HEK293 (cell line): ENCODE measurements around the gene FNDC8.
A peak's percentile ranks its signal among the peaks of the same experiment; 100 is the strongest.
"Not testable (repeated sequence)": the region's sequence is repeated elsewhere in the genome, so short reads cannot be mapped to it uniquely, and the experiment has no call there.

ENCODE experiments used
- CTCF ChIA-PET: fragments of 350-600 bp; formaldehyde crosslinking; extraction: SDS; loops from one replicate; lab custom pipeline; 2021; ENCODE audit warnings: antibody characterized with exemption; lab: Yijun Ruan, JAX
- POLR2A ChIA-PET: fragments of 300-600 bp; formaldehyde crosslinking; extraction: SDS; loops from one replicate; lab custom pipeline; 2020; ENCODE audit warnings: antibody characterized with exemption, inconsistent platforms; lab: Yijun Ruan, JAX
- H3K27ac ChIP-seq: fragments of 200-500 bp; sonication (Bioruptor generic); 2 replicates; pipeline ENCODE4 v1.5.1; 2014; ENCODE audit warnings: low read depth, low read length, control low read depth, inconsistent platforms; ENCODE audit errors: extremely low read depth
- H3K36me3 ChIP-seq, 2 experiments: fragments of 200-500 bp in 1 of 2; sonication (Bioruptor generic) in 1 of 2; 1 replicate in 1 of 2; 2 replicates in 1 of 2; pipeline ENCODE4 v1.5.1; 2014 to 2017; ENCODE audit warnings: inconsistent platforms in 2 of 2, low read length in 2 of 2; ENCODE audit not compliant: control insufficient read depth in 2 of 2, insufficient read depth in 1 of 2
- H3K4me1 ChIP-seq: fragments of 200-500 bp; sonication (Bioruptor generic); 2 replicates; pipeline ENCODE4 v1.5.1; 2014; ENCODE audit warnings: mild to moderate bottlenecking, low read length, inconsistent platforms; ENCODE audit not compliant: control insufficient read depth, insufficient read depth
- H3K4me3 ChIP-seq: 2 replicates; pipeline ENCODE4 v1.5.1; 2011; ENCODE audit warnings: low read depth, mild to moderate bottlenecking, control low read depth, low read length, moderate library complexity
- H3K9me3 ChIP-seq: fragments of 200-500 bp; sonication (Bioruptor generic); 2 replicates; pipeline ENCODE4 v1.5.1; 2014; ENCODE audit warnings: low read depth, low read length, inconsistent platforms; ENCODE audit not compliant: control insufficient read depth, insufficient read depth
- CTCF ChIP-seq: fragments of 450-650 bp; formaldehyde crosslinking; IDR thresholded peaks from 2 replicates; pipeline ENCODE4 v1.5.1; 2016; ENCODE audit warnings: missing biosample characterization, missing genetic modification characterization
- SP2 ChIP-seq: fragments of 450-650 bp; formaldehyde crosslinking; IDR thresholded peaks from 2 replicates; pipeline ENCODE4 v1.5.1; 2016; ENCODE audit warnings: missing biosample characterization, missing genetic modification characterization
- ZNF518A ChIP-seq: fragments of 450-650 bp; formaldehyde crosslinking; conservative IDR thresholded peaks from 2 replicates; pipeline ENCODE4 v1.5.1; 2016; ENCODE audit warnings: low read depth, missing biosample characterization, missing genetic modification characterization
- ZNF529 ChIP-seq: fragments of 450-650 bp; formaldehyde crosslinking; IDR thresholded peaks from 2 replicates; pipeline ENCODE4 v1.5.1; 2017; ENCODE audit warnings: missing genetic modification characterization, missing biosample characterization; ENCODE audit not compliant: insufficient replicate concordance
- ZNF544 ChIP-seq: fragments of 450-650 bp; formaldehyde crosslinking; IDR thresholded peaks from 2 replicates; pipeline ENCODE4 v1.5.0; 2017; ENCODE audit warnings: missing biosample characterization, missing genetic modification characterization
- ZNF768 ChIP-seq: fragments of 450-650 bp; formaldehyde crosslinking; IDR thresholded peaks from 2 replicates; pipeline ENCODE4 v1.5.1; 2018; ENCODE audit warnings: missing biosample characterization, mild to moderate bottlenecking, missing genetic modification characterization
- TF ChIP-seq, protein P1 (sequence below): fragments of 450-650 bp; formaldehyde crosslinking; optimal IDR thresholded peaks from 2 replicates; pipeline ENCODE3; 2016; ENCODE audit warnings: missing biosample characterization, mild to moderate bottlenecking, missing genetic modification characterization
- TF ChIP-seq, protein P2 (sequence below): fragments of 450-650 bp; formaldehyde crosslinking; IDR thresholded peaks from 2 replicates; pipeline ENCODE4 v1.5.1; 2016; ENCODE audit warnings: missing biosample characterization, missing genetic modification characterization
- TF ChIP-seq, protein P3 (sequence below): fragments of 450-650 bp; formaldehyde crosslinking; IDR thresholded peaks from 2 replicates; pipeline ENCODE4 v1.5.1; 2016; ENCODE audit warnings: missing biosample characterization, missing genetic modification characterization
- TF ChIP-seq, protein P4 (sequence below): fragments of 450-650 bp; formaldehyde crosslinking; IDR thresholded peaks from 2 replicates; pipeline ENCODE4 v1.5.1; 2016; ENCODE audit warnings: missing biosample characterization, missing genetic modification characterization

FNDC8 gene

DNA sequence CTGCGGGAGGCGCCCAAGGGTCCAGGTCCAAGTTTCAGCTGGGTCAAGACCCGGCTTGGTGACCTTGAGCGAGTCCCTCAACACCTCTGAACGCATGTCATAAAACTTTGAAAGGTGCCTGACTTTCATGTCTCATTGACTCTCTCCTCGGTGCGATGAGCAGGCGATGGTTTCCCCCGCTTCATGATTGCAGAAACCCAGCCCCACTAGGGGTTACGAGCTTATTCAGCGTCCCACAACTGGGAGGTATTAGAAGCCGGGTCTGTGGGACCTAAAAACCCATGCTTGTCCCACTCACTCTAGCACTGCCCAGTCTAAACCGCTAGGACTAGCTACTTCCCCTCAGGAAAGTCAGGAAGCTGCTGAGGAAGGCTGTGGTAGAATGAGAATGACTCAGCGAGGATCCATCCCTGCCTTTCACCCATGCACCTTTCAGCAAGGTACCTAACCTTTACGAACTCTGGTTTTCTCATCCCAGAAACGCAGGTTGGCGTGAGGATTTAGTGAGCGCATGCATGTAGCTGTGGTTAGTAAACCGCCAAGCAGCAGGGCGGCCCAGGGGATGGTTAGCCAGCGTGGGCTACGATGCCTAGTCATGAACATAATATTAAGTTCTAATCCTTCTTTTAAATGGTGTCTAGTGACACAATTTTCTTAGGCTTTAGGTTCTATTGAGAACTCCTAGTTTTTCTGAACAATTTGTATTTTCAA, 31.7 kb upstream of the FNDC8 start (continued):
- TF ChIP-seq, protein P1, sequence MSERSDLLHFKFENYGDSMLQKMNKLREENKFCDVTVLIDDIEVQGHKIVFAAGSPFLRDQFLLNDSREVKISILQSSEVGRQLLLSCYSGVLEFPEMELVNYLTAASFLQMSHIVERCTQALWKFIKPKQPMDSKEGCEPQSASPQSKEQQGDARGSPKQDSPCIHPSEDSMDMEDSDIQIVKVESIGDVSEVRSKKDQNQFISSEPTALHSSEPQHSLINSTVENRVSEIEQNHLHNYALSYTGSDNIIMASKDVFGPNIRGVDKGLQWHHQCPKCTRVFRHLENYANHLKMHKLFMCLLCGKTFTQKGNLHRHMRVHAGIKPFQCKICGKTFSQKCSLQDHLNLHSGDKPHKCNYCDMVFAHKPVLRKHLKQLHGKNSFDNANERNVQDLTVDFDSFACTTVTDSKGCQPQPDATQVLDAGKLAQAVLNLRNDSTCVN (tag by site-specific recombination) = peak; percentile 10
- TF ChIP-seq, protein P2, sequence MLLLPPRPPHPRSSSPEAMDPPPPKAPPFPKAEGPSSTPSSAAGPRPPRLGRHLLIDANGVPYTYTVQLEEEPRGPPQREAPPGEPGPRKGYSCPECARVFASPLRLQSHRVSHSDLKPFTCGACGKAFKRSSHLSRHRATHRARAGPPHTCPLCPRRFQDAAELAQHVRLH (tag by site-specific recombination) = no peak
- TF ChIP-seq ZNF768 (tag by site-specific recombination) (no peak), ZNF518A (tag by site-specific recombination) (no peak), ZNF529 (tag by site-specific recombination) (no peak), CTCF (tag by site-specific recombination) (0 out of 2 replicates have a peak, but pooled peaks have one; percentile 5), SP2 (tag by site-specific recombination) (no peak), ZNF544 (tag by site-specific recombination) (no peak)
- TF ChIP-seq, protein P3, sequence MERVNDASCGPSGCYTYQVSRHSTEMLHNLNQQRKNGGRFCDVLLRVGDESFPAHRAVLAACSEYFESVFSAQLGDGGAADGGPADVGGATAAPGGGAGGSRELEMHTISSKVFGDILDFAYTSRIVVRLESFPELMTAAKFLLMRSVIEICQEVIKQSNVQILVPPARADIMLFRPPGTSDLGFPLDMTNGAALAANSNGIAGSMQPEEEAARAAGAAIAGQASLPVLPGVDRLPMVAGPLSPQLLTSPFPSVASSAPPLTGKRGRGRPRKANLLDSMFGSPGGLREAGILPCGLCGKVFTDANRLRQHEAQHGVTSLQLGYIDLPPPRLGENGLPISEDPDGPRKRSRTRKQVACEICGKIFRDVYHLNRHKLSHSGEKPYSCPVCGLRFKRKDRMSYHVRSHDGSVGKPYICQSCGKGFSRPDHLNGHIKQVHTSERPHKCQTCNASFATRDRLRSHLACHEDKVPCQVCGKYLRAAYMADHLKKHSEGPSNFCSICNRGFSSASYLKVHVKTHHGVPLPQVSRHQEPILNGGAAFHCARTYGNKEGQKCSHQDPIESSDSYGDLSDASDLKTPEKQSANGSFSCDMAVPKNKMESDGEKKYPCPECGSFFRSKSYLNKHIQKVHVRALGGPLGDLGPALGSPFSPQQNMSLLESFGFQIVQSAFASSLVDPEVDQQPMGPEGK (tag by site-specific recombination) = no peak
- TF ChIP-seq, protein P4, sequence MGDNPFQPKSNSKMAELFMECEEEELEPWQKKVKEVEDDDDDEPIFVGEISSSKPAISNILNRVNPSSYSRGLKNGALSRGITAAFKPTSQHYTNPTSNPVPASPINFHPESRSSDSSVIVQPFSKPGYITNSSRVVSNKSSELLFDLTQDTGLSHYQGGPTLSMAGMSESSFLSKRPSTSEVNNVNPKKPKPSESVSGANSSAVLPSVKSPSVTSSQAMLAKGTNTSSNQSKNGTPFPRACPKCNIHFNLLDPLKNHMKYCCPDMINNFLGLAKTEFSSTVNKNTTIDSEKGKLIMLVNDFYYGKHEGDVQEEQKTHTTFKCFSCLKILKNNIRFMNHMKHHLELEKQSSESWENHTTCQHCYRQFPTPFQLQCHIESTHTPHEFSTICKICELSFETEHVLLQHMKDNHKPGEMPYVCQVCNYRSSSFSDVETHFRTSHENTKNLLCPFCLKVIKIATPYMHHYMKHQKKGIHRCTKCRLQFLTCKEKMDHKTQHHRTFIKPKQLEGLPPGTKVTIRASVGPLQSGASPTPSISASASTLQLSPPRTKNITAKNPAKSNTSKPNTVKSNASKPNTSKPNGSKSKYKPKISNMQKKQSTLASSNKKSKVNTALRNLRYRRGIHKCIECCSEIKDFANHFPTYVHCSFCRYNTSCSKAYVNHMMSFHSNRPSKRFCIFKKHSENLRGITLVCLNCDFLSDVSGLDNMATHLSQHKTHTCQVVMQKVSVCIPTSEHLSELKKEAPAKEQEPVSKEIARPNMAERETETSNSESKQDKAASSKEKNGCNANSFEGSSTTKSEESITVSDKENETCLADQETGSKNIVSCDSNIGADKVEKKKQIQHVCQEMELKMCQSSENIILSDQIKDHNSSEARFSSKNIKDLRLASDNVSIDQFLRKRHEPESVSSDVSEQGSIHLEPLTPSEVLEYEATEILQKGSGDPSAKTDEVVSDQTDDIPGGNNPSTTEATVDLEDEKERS (tag by site-specific recombination) = no peak
- TF ChIP-seq, all 188 proteins: peak for 8

DNA sequence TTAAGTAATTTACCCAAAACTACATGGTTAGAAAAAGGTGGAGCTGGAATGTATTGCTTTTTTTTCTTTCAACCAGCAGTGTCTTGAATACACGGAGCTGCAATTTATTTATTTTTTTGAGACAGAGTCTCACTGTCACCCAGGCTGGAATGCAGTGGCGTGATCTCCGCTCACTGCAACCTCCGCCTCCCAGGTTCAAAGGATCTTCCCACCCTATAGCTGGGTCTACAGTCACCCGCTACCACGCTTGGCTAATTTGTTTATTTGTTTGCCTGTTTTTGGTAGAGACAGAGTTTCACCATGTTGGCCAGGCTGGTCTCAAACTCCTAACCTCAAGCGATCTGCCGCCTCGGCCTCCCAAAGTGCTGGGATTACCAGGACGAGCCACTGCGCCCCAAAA, 30.7 kb upstream of the FNDC8 start:
- CTCF ChIA-PET = interaction anchor here (0.8 to 2.9 kb wide), 10 partner anchors 9 to 729 kb away, joined by 3 to 21 read pairs (median 8); partner anchors contain the start of genes RAD51D and RFFL
- not testable (repeated sequence) for H3K4me3 ChIP-seq, H3K27ac ChIP-seq, H3K9me3 ChIP-seq, H3K4me1 ChIP-seq, H3K36me3 ChIP-seq
- POLR2A ChIA-PET = interaction anchor here (1.6 kb wide), 1 partner anchor 29 kb away, joined by 6 read pairs; the partner anchor contains the start of gene RAD51D
